CD4-positive, alpha-beta T cell treated with Interleukin-15 for 1 hour (primary cell): ENCODE data around the gene DGAT2.

ENCODE experiments used
- DNase-seq: peaks from one replicate; pipeline ENCODE4 v3.0.0-alpha.2; 2020

Gene DGAT2

GRCh38 chr11:75802913-75803820, 34.6 kb downstream of the DGAT2 start:
- peak; percentile 61 for DNase-seq

- no peak for DNase-seq
These were observed 40.5 kb downstream of the DGAT2 start for GRCh38 chr11:75809111-75809510.

- DNase-seq: no peak
These were observed 41.4 kb downstream of the DGAT2 start for GRCh38 chr11:75809991-75810390.

GRCh38 chr11:75810637-75811390, 42.2 kb downstream of the DGAT2 start:
- DNase-seq: no peak

GRCh38 chr11:75811485-75811884, 42.9 kb downstream of the DGAT2 start:
- no peak for DNase-seq

- DNase-seq: no peak
These were observed 44.0 kb downstream of the DGAT2 start for GRCh38 chr11:75812542-75813040.

- DNase-seq: no peak
These were observed 44.5 kb downstream of the DGAT2 start for GRCh38 chr11:75813124-75813523.

GRCh38 chr11:75813622-75814039, 45.1 kb downstream of the DGAT2 start:
- DNase-seq: no peak

GRCh38 chr11:75814363-75814676, 45.7 kb downstream of the DGAT2 start:
- DNase-seq: no peak

- peak; percentile 99 for DNase-seq
These were observed 46.2 kb downstream of the DGAT2 start, which contains the start of gene UVRAG for GRCh38 chr11:75814677-75815344. UVRAG (plus strand) TSS chr11:75815210; CDS start chr11:75815408, 198 bp downstream.

GRCh38 chr11:75815345-75816168, 47.0 kb downstream of the DGAT2 start:
- DNase-seq: peak; percentile 47

GRCh38 chr11:75816561-75817239, 48.1 kb downstream of the DGAT2 start:
- DNase-seq: no peak

GRCh38 chr11:75820645-75821044, 52.1 kb downstream of the DGAT2 start:
- DNase-seq: no peak

- DNase-seq: no peak
These were observed 52.6 kb downstream of the DGAT2 start for GRCh38 chr11:75821202-75821601.

GRCh38 chr11:75822541-75822940, 54.0 kb downstream of the DGAT2 start:
- no peak for DNase-seq

GRCh38 chr11:75823415-75823814, 54.8 kb downstream of the DGAT2 start:
- DNase-seq: no peak

- no peak for DNase-seq
These were observed 55.4 kb downstream of the DGAT2 start for GRCh38 chr11:75823946-75824345.

- no peak for DNase-seq
These were observed 58.1 kb downstream of the DGAT2 start for GRCh38 chr11:75826461-75827230.

GRCh38 chr11:75827562-75827961, 59.0 kb downstream of the DGAT2 start:
- no peak for DNase-seq

- DNase-seq: no peak
These were observed 63.4 kb downstream of the DGAT2 start for GRCh38 chr11:75831915-75832502.

GRCh38 chr11:75834728-75835127, 66.2 kb downstream of the DGAT2 start:
- no peak for DNase-seq
